ENCODE measurements around the gene ATG9A. TPM values are rescaled to one million over a fixed set of nuclear protein-coding genes. Genes with fewer than 3 reads are reported as not detected.

The ATG9A gene
- total RNA-seq, 1 donor from 2014 or later, result 78.2 TPM

DNA sequence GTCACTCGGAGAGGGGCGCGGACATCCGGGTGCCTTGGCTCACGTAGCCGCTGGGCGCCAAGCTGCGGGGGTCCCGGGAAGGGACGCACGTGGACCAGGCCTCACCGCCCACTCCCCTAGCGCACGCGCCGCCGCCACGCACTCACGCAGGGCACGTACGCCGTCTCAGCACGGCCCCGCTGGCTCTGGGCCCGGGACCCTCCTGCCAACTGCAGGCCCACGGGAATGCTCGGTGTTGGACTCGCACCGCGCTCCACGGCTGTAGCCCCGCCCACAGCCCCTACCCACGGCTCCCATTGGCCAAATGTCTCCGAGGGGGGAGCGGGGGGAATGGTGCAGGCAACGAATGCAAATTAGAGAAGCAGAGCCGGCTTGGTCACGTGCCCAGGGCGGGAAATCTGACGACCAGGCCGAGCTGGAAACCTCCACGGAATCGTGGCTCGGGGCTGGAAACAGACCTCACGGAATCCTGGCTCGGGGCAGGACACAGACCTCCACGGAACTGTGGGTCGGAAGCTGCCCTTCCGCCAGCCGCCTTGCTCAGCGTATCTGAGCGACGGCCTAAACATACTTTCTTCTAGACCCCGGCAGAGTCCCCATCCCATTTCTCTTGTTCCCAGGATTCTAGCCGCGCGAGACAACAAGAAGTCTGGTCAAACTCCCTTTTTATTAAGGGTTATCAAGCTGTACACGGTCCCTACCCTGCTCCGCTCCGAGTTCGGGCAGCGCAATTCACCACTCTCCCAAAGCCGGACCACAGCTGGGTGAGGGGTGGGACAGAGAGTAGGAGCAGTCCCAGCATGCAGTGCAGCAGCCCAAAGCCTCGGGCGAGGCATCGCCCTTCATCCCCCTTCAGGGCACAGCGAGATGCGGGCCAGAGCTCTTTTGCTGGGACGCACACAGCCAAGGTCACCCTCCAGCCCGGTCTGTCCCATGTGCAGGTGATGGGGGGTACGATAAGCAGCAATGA lies 10.4 kb downstream of the ATG9A start, which contains the start of gene ABCB6:
Gene ABCB6, minus strand, starts transcription at position 227 of the 970 bp plus-strand sequence. CDS start 285 bp downstream, outside the sequence.
- H3K27me3 ChIP-seq (ENCODE audit: low read depth), result no peaks in the 10 kb centered on the region
- peak within 1 kb of the TSS; percentile 75 for H3K4me3 ChIP-seq
- peak; percentile 98 for DNase-seq
- intact Hi-C loops (cut with micrococcal nuclease), result no loop called here
- peaks cover 66% of the 10 kb centered on the region for H3K36me3 ChIP-seq
- peaks cover 40% of the 10 kb centered on the region for H3K4me1 ChIP-seq
- TF ChIP-seq, protein P1, sequence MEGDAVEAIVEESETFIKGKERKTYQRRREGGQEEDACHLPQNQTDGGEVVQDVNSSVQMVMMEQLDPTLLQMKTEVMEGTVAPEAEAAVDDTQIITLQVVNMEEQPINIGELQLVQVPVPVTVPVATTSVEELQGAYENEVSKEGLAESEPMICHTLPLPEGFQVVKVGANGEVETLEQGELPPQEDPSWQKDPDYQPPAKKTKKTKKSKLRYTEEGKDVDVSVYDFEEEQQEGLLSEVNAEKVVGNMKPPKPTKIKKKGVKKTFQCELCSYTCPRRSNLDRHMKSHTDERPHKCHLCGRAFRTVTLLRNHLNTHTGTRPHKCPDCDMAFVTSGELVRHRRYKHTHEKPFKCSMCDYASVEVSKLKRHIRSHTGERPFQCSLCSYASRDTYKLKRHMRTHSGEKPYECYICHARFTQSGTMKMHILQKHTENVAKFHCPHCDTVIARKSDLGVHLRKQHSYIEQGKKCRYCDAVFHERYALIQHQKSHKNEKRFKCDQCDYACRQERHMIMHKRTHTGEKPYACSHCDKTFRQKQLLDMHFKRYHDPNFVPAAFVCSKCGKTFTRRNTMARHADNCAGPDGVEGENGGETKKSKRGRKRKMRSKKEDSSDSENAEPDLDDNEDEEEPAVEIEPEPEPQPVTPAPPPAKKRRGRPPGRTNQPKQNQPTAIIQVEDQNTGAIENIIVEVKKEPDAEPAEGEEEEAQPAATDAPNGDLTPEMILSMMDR (IDR thresholded peaks at IDR 0.05; ENCODE audit: borderline replicate concordance), result no peak
- no peaks in the 10 kb centered on the region for H3K9me3 ChIP-seq (replicated peaks)
- peak within 1 kb of the TSS; percentile 98 for H3K27ac ChIP-seq (replicated peaks)

DNA sequence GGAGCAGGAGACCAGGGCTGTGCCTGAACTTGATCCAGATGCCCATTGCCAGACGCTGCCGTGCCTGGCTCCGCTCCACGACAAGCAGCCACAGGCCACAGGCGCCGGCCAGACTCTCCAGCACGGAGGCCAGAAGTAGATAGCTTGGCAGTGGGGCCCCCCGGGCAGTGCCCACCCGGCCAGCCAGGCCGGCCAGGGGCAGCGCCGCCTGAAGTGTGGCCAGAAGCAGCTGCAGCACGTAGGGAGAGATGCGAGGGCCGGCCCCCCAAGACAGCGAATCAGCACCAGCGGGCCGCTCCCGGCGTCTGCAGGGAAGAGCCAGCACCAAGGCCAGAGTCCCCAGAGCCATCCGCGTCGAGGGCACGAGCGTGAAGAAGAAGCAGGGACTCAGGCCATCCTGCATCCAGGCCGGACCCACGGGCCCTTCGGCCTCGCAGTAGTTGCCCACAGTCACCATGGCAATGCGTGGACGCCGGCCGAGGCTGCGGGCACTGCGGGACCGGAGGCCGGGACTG lies 11.2 kb downstream of the ATG9A start:
- intact Hi-C loops (cut with micrococcal nuclease), result no loop called here
- peak overlapping the region; percentile 98 for H3K27ac ChIP-seq (replicated peaks)
- peaks cover 40% of the 10 kb centered on the region for H3K4me1 ChIP-seq
- H3K4me3 ChIP-seq, result peak overlapping the region; percentile 75
- TF ChIP-seq, protein P1 (IDR thresholded peaks at IDR 0.05; ENCODE audit: borderline replicate concordance), result no peak
- H3K27me3 ChIP-seq (ENCODE audit: low read depth), result no peaks in the 10 kb centered on the region
- no peaks in the 10 kb centered on the region for H3K9me3 ChIP-seq (replicated peaks)
- peak; percentile 66 for DNase-seq
- H3K36me3 ChIP-seq, result peaks cover 66% of the 10 kb centered on the region

DNA sequence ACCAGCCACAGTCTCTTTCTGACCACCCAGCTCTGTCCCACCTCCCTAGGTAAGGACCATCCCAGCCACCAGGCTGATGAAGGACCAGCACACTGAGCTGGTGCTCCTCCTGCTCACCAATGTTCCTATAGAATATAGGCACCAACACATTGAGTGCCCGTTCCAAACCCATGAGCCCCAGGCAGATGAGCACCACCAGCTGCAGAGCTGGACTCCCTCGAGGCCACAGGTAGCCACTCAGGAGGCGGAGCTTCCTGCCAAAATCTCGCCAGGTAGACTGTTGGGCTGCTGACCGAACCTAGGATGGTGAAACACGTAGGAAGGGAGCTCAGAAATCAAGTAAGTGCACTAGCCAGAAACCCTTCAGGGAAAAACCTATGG lies 12.9 kb downstream of the ATG9A start:
- intact Hi-C loops (cut with micrococcal nuclease), result no loop called here
- Histone ChIP-seq H3K9me3 (replicated peaks) (no peaks in the 10 kb centered on the region), H3K4me1 (peaks cover 40% of the 10 kb centered on the region), H3K4me3 (no peak overlapping the region), H3K27ac (replicated peaks) (no peak overlapping the region), H3K36me3 (peaks cover 64% of the 10 kb centered on the region), H3K27me3 (ENCODE audit: low read depth) (no peaks in the 10 kb centered on the region)
- TF ChIP-seq, protein P1 (IDR thresholded peaks at IDR 0.05; ENCODE audit: borderline replicate concordance), result no peak
- no peak for DNase-seq

DNA sequence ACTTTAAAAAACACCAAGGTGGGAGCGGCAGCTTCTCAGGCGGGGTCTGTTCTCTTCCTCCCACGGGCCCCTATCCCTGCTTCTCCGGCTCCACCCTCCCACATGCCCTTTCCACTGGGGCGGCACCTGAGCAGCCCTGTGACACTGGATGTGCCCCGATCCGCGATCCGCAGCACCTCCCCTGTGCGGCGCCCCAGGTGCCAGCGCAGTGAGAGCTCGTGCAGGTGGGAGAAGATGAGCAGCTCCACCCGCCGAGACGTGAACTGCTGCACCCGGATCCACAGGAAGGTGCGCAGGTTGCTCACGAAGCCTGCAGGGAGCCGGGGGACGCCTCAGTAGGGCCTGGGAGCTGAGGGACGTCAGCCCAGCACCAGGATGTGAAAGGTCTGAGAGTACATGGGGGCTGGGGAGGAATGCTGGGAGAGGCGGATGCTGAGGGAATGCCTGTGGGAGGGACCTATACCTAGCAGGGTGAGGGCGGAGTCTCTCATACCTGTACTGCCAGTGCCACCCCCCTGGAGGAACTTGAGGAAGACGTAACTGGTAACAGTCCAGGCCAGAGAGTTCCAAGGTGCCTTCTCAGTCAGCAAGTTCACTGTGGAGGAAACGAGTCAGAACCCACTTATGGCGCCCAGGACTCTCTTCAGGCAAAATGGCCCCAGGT lies 13.4 kb downstream of the ATG9A start:
- no peak for DNase-seq
- Histone ChIP-seq H3K4me1 (peaks cover 40% of the 10 kb centered on the region), H3K36me3 (peaks cover 61% of the 10 kb centered on the region), H3K9me3 (replicated peaks) (no peaks in the 10 kb centered on the region), H3K27ac (replicated peaks) (no peak overlapping the region), H3K4me3 (no peak overlapping the region), H3K27me3 (ENCODE audit: low read depth) (no peaks in the 10 kb centered on the region)
- TF ChIP-seq, protein P1 (IDR thresholded peaks at IDR 0.05; ENCODE audit: borderline replicate concordance), result no peak
- intact Hi-C loops (cut with micrococcal nuclease), result no loop called here

DNA sequence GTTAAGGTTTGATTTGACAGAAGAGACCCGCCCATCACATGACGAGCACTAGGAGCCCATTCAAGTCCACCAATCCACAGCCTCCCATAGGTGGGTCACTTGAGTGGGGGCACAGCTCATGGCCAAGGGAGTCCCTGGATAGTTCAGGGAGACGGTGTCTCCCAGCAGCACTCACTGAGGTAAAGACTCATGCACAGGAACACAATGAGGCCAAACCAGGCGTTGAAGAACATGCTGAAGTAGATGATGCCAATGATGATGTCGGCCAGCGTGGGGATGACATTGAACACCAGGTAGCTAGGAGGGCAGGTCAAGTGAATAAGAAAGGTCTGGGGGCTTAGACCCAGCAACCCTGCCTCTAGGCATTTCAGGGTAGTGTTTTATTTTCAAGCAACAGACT lies 14.7 kb downstream of the ATG9A start:
- intact Hi-C loops (cut with micrococcal nuclease), result no loop called here
- peaks cover 32% of the 10 kb centered on the region for H3K4me1 ChIP-seq
- H3K27ac ChIP-seq (replicated peaks), result no peak overlapping the region
- DNase-seq, result no peak
- TF ChIP-seq, protein P1 (IDR thresholded peaks at IDR 0.05; ENCODE audit: borderline replicate concordance), result no peak
- no peak overlapping the region for H3K4me3 ChIP-seq
- H3K9me3 ChIP-seq (replicated peaks), result no peaks in the 10 kb centered on the region
- H3K36me3 ChIP-seq, result peaks cover 60% of the 10 kb centered on the region
- no peaks in the 10 kb centered on the region for H3K27me3 ChIP-seq (ENCODE audit: low read depth)
